ENCODE data around the gene CHRDL2.
"Not testable (repeated sequence)": the region's sequence is repeated elsewhere in the genome, so short reads cannot be mapped to it uniquely, and the experiment has no call there.

Gene CHRDL2

DNA sequence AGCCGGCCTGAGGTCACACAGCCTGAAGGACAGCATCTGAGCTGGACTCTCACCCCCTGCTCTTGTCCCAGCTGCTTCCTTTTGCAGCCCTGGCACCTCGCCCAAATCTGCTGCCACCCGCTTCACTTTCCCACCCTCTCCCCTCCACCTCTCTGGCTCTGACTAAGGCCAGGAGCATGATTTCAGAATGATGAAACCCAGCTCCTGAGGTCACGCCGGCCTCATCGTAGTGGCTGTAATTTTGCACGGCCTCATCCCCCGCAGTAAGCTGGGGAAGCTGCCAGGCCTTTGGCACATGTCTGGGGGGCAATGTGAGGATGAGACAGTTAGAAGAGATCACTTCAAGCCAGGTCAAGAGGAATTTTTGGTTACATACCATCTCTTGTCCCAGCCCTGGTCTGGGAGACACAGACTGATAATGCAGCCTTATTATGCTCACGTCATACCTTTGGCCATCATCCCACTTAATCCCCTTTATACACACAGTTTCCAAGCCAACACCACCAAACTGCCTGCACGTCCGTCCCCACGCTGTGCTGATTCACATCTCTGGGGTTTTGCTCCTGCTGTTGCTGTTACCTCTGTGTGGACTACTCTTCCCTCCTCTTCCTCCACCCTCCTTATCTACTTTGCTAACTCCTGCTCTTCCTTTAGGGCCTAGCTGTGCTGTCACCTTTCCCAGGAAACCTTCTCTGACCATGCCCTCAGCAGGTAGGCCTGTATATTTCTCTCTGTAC lies 58.1 kb downstream of the CHRDL2 start:
- DNase-seq (ENCODE audit: low read depth in 2 of 3, low spot score in 1 of 3): no peak

DNA sequence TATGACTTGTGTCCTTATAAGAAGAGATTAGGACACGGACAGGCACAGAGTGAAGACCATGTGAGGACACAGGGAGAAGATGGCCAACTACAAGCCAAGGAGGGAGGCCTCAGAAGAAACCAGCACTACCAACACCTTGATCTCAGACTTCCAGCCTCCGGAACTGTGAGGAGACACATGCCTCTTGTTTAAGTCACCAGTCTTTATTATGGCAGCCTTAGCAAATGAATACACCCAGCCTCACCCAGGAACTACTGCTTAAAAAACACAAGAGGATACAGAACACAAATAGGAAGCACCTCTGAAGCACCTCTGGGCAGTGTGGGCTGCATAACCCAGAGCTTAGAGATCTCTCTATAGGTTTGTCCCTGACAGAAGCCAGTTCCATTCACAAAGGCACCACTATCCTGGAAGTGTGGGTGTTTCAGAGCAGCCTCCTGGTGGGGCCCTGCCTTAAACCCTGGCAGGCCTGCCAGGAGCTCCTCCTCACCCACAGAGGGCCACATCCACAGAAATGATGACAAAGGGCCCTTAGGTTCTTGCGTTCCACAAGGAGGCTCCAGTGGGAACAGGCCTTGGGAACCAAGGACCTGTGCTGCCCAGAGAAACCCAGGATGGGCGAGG lies 58.8 kb downstream of the CHRDL2 start:
- no peak for DNase-seq (ENCODE audit: low read depth in 2 of 3, low spot score in 1 of 3)

DNA sequence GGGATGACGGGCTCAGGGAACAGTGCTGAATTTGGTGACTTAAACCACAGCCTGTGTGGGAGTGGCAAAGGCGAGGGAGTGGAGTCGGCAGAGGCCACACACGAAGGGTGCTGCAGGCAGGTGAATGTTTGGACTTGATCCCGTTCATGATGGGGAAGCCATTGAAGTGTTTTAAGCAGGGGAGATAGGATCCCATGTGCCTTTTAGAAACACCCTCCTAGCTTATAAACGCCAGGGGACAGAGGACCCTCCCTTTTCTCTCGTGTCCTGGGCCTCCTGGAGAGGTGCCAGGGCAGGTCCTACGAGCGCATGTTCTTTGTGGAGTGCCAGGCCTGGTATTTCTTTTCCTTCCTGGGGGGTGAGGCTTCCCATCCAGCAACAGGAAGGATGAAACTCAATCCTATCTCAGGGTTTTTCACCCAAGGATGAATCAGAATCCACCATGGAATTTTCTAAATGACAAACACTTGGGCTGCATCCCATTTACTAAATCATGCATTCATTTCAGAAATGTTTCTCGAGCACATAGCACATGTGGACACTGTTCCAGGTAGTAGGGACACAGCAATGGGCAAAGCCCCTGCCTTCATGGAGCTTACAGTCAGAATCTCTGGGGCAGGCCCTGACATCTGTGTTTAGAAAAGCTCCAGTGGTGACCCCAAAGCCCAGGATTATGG lies 59.6 kb downstream of the CHRDL2 start:
- no peak for DNase-seq (ENCODE audit: low read depth in 2 of 3, low spot score in 1 of 3)

DNA sequence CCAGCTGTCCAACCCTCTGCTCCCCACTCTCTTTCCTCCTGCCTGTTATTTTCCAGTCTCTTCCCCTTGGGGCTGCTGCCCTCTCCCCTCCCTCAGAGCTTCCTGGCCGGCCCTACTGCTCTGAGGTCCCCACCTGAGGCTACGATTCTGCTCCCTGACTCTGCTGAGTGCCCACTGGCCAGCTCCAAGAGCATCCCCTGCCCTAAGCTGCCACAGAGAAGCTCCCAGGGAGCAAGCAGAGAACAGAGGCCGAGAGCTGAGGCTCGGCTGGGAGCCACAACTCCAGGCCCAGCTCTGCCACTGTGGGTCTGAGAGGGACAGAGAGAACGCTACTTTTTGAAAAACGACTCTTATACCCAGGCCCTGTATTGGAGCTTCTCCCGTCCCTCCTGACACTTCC lies 61.1 kb downstream of the CHRDL2 start:
- DNase-seq (ENCODE audit: low read depth in 2 of 3, low spot score in 1 of 3): no peak

DNA sequence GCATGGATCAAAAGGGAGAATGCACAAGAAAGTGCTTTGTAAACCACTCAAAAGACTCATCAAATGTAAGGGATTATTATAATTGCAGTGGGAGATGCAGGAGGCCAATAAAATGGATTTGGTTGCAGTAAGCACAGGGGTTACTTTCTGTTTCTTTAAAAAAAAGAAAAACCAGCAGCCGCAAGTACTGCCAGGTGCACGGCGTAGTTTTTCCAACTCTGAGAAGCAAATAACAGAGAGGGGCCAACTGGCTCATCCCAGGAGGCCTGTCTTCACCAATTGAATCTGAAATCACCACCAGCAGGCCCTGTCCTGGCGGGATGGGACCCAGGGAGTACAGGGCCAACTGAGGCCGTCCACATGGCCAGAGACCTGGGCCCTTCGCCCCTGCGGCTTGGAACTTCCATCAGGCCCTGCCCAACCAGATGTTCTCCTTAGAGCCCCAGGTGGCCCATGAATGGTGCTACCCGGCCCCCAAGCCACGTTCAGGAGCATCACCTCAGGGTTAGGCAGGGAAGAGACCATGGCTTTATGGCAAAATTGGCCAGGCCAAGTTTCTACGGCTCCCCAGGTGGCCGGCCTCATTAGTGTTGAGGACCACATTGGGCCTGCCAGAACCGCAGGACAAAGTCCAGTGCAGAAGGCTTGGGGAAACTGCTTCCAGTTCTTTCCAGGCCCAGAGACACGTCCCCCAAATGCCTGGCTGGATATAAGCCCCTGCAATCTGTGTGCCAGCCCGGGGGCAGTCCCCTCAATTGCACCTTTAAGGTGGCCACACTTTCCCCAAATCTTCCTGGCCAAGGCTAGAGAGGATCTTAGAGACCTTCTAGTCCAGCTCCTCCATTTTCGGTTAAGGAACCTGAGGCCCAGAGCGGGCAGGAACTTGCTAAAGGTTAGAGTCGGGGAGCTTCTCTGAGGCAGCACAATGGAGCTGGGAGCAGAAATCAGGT lies 61.7 kb downstream of the CHRDL2 start:
- DNase-seq (ENCODE audit: low read depth in 2 of 3, low spot score in 1 of 3): no peak

DNA sequence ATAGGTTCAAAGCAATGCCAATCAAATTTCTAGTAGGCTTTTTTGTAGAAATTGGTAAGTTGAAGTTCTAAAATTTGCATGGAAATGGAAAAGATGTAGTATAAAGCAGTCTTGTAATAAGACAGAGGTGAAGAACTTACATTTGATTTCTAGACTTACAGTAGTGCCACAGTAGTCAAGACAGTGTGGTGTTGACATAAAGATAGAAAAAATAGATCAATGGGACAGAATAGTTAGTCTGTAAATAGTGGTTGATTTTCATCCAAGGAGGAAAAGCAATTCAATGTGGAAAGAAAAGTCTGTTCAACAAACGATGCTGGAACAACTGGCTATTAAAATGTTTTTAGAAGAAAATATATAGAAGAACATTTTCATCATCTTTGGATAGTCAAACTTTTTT lies 67.9 kb downstream of the CHRDL2 start:
- no peak for DNase-seq (ENCODE audit: low read depth in 2 of 3, low spot score in 1 of 3)

DNA sequence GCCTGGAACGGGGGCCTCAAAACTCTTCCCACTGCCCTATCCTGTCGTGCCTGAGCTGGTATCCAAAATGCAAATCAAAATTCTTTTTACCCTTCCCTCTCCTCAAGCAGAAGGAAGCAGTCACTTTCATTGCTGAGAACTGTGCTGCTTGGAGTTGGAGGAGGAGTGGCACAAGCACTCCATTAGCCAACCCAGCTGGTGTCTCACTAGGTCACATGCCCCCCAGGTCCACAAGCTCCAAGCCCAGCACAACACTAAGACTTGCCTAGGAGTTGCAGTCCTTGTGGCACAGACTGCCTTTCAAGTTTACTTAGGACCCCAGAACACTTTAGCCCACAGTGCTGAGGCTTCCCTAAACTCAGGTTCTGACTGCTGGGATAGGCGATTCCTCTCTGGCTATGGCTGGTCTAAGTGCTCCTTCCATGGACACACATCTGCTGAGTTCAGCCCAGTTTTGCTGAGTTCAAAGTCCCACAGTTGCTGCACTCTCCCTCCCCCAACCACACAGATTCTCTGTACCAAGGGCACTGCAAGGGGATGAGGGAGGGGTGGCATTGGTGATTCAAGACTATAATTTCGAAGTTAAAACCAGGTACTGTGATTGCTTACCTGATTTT lies 68.6 kb downstream of the CHRDL2 start:
- no peak for DNase-seq (ENCODE audit: low read depth in 2 of 3, low spot score in 1 of 3)

DNA sequence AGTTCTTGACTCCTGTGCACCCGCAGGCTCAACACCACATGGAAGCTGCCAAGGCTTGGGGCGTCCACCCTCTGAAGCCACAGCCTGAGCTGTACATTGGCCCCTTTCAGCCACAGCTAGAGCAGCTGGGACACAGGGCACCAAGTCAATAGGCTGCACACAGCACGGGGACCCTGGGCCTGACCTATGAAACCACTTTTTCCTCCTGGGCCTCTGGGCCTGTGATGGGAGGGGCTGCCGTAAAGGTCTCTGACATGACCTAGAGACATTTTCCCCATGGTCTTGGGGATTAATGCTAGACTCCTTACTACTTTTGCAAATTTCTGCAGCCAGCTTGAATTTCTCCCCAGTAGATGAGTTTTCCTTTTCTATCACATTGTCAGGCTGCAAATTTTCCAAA lies 72.1 kb downstream of the CHRDL2 start:
- DNase-seq (ENCODE audit: low read depth in 2 of 3, low spot score in 1 of 3): not testable (repeated sequence)

DNA sequence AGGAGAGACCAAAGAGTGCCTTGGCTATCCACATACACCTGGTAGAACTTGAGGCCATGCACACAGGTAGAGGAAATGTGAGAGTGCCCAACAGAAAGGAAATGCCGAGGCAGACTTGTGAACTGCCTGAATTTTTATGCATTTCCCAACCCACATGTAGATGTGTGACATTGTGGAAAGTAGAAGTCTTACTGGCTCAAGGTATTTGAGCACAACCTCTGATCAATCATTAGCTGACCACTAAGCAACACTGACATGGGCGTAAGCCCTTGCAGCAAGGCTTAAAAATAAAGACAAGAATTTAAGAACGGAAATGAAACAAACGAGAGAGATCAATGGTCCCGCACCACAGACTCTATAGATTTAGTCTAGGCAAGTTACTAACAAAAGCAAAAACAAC lies 76.2 kb downstream of the CHRDL2 start:
- no peak for DNase-seq (ENCODE audit: low read depth in 2 of 3, low spot score in 1 of 3)

DNA sequence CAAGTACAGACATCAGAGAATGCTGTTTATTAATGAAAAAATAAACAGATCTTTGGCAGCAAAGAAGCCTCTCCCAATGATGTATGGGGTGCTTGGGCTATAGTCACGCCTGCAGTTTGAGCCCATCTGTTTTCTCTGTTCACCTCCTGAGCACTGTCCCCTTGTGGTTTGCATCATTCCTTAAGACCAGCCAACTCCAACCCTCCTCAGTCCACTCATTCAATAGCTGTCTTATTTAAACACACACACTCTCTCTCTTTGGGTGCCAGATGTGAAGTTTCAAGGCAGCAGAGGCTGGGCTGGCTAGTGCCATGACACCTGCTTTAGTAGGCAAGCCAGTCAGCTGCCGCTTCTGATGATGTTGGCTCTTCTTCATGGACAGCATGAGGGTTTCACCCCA lies 80.7 kb downstream of the CHRDL2 start:
- no peak for DNase-seq (ENCODE audit: low read depth in 2 of 3, low spot score in 1 of 3)

DNA sequence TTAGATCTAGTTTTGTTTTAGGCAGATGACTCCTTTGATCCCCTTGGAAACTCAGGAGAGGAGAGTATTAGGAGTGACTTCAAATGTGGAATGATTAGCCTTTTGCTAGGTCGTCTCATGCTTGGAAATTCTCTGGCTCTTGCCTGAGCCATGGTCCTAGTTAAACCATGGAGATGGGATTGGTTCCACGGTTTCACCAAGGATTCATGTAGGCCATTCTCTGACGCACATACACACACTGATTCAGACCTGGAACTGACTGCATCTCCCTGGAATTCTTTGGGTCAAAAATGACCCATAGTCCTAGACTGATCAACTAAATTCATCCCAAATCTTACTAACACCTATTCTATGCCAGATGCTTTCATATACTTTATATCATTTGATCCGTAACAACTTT lies 82.3 kb downstream of the CHRDL2 start:
- DNase-seq (ENCODE audit: low read depth in 2 of 3, low spot score in 1 of 3): no peak

DNA sequence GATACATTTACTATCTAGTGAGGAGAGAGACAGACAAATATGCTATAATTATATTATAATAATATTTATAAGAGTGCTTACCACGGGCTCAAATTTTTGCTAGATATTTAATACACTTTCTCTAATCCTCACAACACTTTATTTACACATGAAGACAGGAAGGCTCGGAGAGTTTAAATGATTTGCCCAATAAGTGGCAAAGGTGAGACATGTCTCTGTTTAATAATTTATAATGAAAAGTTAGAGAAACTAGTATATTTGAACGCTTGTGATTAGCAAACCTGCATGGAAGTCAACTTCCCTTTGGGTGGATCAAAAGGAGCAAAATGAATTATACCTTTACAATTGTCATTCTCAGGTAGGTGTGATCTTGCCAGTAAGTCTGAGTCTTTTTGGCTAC lies 83.4 kb downstream of the CHRDL2 start:
- DNase-seq (ENCODE audit: low read depth in 2 of 3, low spot score in 1 of 3): no peak

DNA sequence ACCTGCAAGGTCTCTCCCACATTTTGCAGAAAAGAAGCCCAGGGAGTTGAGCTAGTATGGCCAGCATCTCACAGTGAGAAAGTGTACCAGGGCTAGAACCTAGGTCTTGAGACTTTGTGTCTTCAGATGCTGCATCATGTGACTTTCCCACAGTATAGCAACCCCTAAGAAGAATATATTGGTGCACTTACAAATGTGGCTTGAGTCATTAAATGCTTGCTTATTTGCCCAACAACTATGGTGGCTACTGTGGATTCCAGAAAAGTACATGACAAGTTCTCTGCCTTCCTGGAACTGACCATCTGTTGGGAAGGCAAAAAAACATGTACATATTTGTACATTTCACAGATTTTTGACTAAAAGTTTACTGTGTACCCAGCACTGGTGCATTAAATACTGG lies 83.8 kb downstream of the CHRDL2 start:
- DNase-seq (ENCODE audit: low read depth in 2 of 3, low spot score in 1 of 3): no peak

DNA sequence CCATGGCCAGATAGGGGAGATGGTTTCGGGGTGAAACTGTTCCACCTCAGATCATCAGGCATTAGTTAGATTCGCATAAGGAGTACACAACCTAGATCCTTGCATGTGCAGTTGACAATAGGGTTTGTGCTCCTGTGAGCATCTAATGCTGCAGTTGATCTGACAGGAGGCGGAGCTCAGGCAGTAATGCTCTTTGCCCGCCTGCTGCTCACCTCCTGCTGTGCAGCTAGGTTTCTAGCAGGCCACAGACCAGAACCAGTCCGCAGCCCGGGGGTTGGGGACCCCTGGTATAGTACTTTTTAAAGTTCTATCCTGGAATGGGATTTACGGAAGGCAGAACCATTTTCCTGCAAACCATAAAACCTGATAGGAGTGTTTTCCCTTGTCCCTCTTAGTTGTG lies 84.3 kb downstream of the CHRDL2 start:
- DNase-seq (ENCODE audit: low read depth in 2 of 3, low spot score in 1 of 3): no peak
